CD8-positive, alpha-beta memory T cell (primary cell): Measurements from ENCODE around the gene CALCB. TPM values are rescaled to one million over a fixed set of nuclear protein-coding genes. Genes with fewer than 3 reads are reported as not detected.
"Not testable (repeated sequence)": the region's sequence is repeated elsewhere in the genome, so short reads cannot be mapped to it uniquely, and the experiment has no call there.

Source experiments
- CTCF ChIA-PET: fragments of 350-600 bp; sonication (Branson Sonifier 250); formaldehyde crosslinking; loops from one replicate; lab custom pipeline; 2021; ENCODE audit warnings: antibody characterized with exemption; lab: Charles Lee
- POLR2A ChIA-PET: fragments of 350-600 bp; sonication (Branson Sonifier 250); formaldehyde crosslinking; loops from one replicate; lab custom pipeline; 2021; ENCODE audit warnings: antibody characterized with exemption; lab: Charles Lee
- DNase-seq, 5 donors: peaks; one replicate each; pipeline versions ENCODE4 v3.0.0 to v3.0.0-alpha.2; 2020 to 2022; ENCODE audit warnings: mixed read lengths in 1 of 5
- H3K27ac ChIP-seq: one replicate; pipeline ENCODE4 v1.7.0; 2013; ENCODE audit warnings: low read depth, mild to moderate bottlenecking, low read length, moderate library complexity
- H3K27me3 ChIP-seq: 2 replicates; pipeline ENCODE4 v1.7.0; 2013; ENCODE audit warnings: low read length, mild to moderate bottlenecking; ENCODE audit not compliant: insufficient read depth, poor library complexity, severe bottlenecking
- H3K36me3 ChIP-seq: 2 replicates; pipeline ENCODE4 v1.7.0; 2013; ENCODE audit warnings: mild to moderate bottlenecking, low read length, moderate library complexity; ENCODE audit not compliant: insufficient read depth
- H3K4me1 ChIP-seq: 2 replicates; pipeline ENCODE4 v1.7.0; 2013; ENCODE audit warnings: mild to moderate bottlenecking, low read length, moderate library complexity; ENCODE audit not compliant: insufficient read depth
- H3K4me3 ChIP-seq: 2 replicates; pipeline ENCODE4 v1.7.0; 2013; ENCODE audit warnings: mild to moderate bottlenecking, low read length
- H3K9me3 ChIP-seq: 2 replicates; pipeline ENCODE4 v1.7.0; 2013; ENCODE audit warnings: mild to moderate bottlenecking, low read length
- H3K27ac Mint-ChIP-seq, 8 donors: one replicate each; pipeline ENCODE4 v1.8.0; 2020 to 2021; ENCODE audit warnings: mixed read lengths in 8 of 8, mild to moderate bottlenecking in 6 of 8, inconsistent platforms in 3 of 8, moderate library complexity in 3 of 8
- H3K27me3 Mint-ChIP-seq, 2 donors: one replicate each; pipeline ENCODE4 v1.8.0; 2020 to 2021; ENCODE audit warnings: mixed read lengths in 2 of 2, mild to moderate bottlenecking in 1 of 2, moderate library complexity in 1 of 2
- H3K36me3 Mint-ChIP-seq, 3 donors: one replicate each; pipeline ENCODE4 v1.8.0; 2020 to 2021; ENCODE audit warnings: mixed read lengths in 3 of 3, inconsistent platforms in 1 of 3, mild to moderate bottlenecking in 1 of 3
- H3K4me1 Mint-ChIP-seq, 3 donors: one replicate each; pipeline ENCODE4 v1.8.0; 2020 to 2021; ENCODE audit warnings: mixed read lengths in 3 of 3, inconsistent platforms in 1 of 3, mild to moderate bottlenecking in 1 of 3
- H3K4me3 Mint-ChIP-seq, 7 donors: one replicate each; pipeline ENCODE4 v1.8.0; 2020 to 2021; ENCODE audit warnings: mixed read lengths in 7 of 7, mild to moderate bottlenecking in 6 of 7, moderate library complexity in 4 of 7, inconsistent platforms in 2 of 7
- H3K9me3 Mint-ChIP-seq, 5 donors: one replicate each; pipeline ENCODE4 v1.8.0; 2020 to 2022; ENCODE audit warnings: mixed read lengths in 5 of 5, mild to moderate bottlenecking in 3 of 5, moderate library complexity in 2 of 5, inconsistent platforms in 1 of 5
- polyA plus RNA-seq: library from polyadenylated mRNA; unstranded; fragments of 300-500 nt; fragmentation: Illumina TruSeq; gene quantifications from one replicate; pipeline ENCODE4 v1.2.3, GENCODE V29; 2021
- total RNA-seq, 2 experiments: library from RNA; stranded (reverse); gene quantifications; one replicate each; pipeline ENCODE4 v1.2.3, GENCODE V29; 2021

CALCB gene
- total and polyA plus RNA-seq, 3 experiments from 2014 or later = 0.26 to 0.47 (median 0.35) TPM

DNA sequence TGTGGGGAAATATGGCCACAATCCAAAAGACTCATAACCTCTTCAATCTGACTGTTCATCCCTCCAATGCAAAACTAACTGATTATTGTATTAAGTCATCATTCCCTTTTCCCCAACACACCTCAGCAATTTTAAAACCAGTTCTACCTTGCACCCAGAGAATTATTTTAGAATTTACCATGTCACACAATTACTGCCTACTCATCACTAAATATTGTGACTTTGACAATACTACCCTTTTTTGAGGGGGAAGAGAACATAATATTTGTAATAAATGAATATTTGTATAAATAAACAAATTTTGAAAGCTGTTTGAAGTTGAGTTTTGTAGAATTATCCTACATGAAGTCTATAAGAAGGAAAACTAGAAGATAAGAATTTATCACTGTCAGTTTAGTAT is 28.2 kb upstream of the CALCB start:
- H3K27me3 Mint-ChIP-seq = peaks cover 2 to 20% of the 10 kb centered on the region in 2 donors
- H3K4me3 Mint-ChIP-seq = no peak overlapping the region
- H3K4me1 Mint-ChIP-seq = no peaks in the 10 kb centered on the region
- no peaks in the 10 kb centered on the region for H3K9me3 ChIP-seq
- no peak overlapping the region for H3K27ac Mint-ChIP-seq
- CTCF ChIA-PET = no interaction called here
- H3K27me3 ChIP-seq = no peaks in the 10 kb centered on the region
- H3K36me3 Mint-ChIP-seq = peaks cover 0 to 1% (median 0%) of the 10 kb centered on the region in 3 donors
- no peaks in the 10 kb centered on the region for H3K36me3 ChIP-seq
- POLR2A ChIA-PET = no interaction called here
- no peaks in the 10 kb centered on the region for H3K9me3 Mint-ChIP-seq
- H3K4me3 ChIP-seq = no peak overlapping the region
- no peak for DNase-seq
- no peak overlapping the region for H3K27ac ChIP-seq
- H3K4me1 ChIP-seq = no peaks in the 10 kb centered on the region

- Mint-ChIP-seq H3K4me1 (no peaks in the 10 kb centered on the region), H3K36me3 (peaks cover 0 to 1% (median 0%) of the 10 kb centered on the region in 3 donors), H3K4me3 (no peak overlapping the region), H3K27me3 (peaks cover 2 to 21% of the 10 kb centered on the region in 2 donors), H3K9me3 (no peaks in the 10 kb centered on the region), H3K27ac (no peak overlapping the region)
- H3K9me3 ChIP-seq = no peaks in the 10 kb centered on the region
- no peak for DNase-seq
- no peak overlapping the region for H3K4me3 ChIP-seq
- no peaks in the 10 kb centered on the region for H3K27me3 ChIP-seq
- no peaks in the 10 kb centered on the region for H3K36me3 ChIP-seq
- H3K4me1 ChIP-seq = no peaks in the 10 kb centered on the region
- ChIA-PET POLR2A (no interaction called here), CTCF (no interaction called here)
- no peak overlapping the region for H3K27ac ChIP-seq
Measured at GRCh38 chr11:15045891-15046290, 27.5 kb upstream of the CALCB start.

DNA sequence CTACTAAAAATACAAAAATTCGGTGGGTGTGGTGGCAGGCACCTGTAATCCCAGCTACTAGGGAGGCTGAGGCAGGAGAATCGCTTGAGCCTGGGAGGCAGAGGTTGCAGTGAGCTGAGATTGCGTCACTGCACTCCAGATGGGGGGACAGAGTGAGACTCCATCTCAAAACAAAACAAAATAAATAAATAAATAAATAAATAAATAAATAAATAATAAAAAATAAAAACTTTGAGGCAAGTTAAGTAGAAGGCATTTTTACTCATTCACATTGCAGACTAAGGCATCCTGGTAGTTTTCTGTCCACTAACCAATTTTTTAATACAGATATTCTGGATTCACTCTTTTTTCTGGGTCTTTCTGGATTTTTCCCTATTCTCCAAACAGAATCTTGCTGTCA is 26.7 kb upstream of the CALCB start:
- H3K9me3 Mint-ChIP-seq, H3K27ac Mint-ChIP-seq, H3K36me3 Mint-ChIP-seq, DNase-seq, H3K4me1 Mint-ChIP-seq, H3K9me3 ChIP-seq, H3K36me3 ChIP-seq, H3K27me3 ChIP-seq, H3K4me3 Mint-ChIP-seq, H3K27ac ChIP-seq, CTCF ChIA-PET, H3K4me1 ChIP-seq, H3K4me3 ChIP-seq, POLR2A ChIA-PET: not testable (repeated sequence)
- H3K27me3 Mint-ChIP-seq = peaks cover 2 to 21% of the 10 kb centered on the region in 2 donors

DNA sequence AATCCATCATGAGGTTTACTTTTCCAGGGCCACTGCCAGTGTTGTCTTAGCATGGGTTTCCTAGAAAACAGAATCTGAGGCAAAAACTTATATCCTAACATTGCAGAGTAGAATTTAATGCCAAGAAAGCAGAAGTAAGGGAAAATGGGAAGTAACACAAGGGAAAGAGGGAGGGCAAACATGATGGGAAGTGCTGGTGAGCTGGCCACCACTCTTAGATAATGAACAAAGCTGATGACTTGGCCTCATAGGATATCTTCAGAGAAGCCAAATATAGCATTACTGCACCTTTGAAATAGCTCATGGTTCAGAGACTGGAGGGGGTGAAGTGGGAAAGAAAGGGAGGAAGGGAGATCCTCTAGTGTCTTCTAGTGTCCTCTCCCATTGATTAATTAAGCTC is 24.8 kb upstream of the CALCB start:
- Histone ChIP-seq H3K9me3 (no peaks in the 10 kb centered on the region), H3K4me3 (no peak overlapping the region), H3K27ac (no peak overlapping the region), H3K4me1 (no peaks in the 10 kb centered on the region), H3K27me3 (no peaks in the 10 kb centered on the region), H3K36me3 (no peaks in the 10 kb centered on the region)
- H3K36me3 Mint-ChIP-seq = no peaks in the 10 kb centered on the region
- CTCF ChIA-PET = interaction anchor here (1.1 to 1.2 kb wide), 2 partner anchors 27 to 140 kb away, joined by 3 read pairs; no protein-coding TSS in a partner anchor
- no peak for DNase-seq
- H3K27ac Mint-ChIP-seq = no peak overlapping the region
- H3K4me3 Mint-ChIP-seq = no peak overlapping the region
- no peaks in the 10 kb centered on the region for H3K9me3 Mint-ChIP-seq
- H3K4me1 Mint-ChIP-seq = no peaks in the 10 kb centered on the region
- peaks cover 0 to 21% of the 10 kb centered on the region in 2 donors for H3K27me3 Mint-ChIP-seq
- POLR2A ChIA-PET = no interaction called here

- Mint-ChIP-seq H3K4me1 (no peaks in the 10 kb centered on the region), H3K4me3 (no peak overlapping the region), H3K27me3 (peaks cover 8 to 23% of the 10 kb centered on the region in 2 donors), H3K27ac (peak overlapping the region in 1 of 8 donors; percentile 7), H3K36me3 (no peaks in the 10 kb centered on the region), H3K9me3 (no peaks in the 10 kb centered on the region)
- CTCF ChIA-PET = no interaction called here
- no peak overlapping the region for H3K27ac ChIP-seq
- H3K36me3 ChIP-seq = no peaks in the 10 kb centered on the region
- no peak overlapping the region for H3K4me3 ChIP-seq
- POLR2A ChIA-PET = no interaction called here
- H3K27me3 ChIP-seq = no peaks in the 10 kb centered on the region
- H3K9me3 ChIP-seq = no peaks in the 10 kb centered on the region
- no peak for DNase-seq
- no peaks in the 10 kb centered on the region for H3K4me1 ChIP-seq
Measured at GRCh38 chr11:15053191-15053685, 20.2 kb upstream of the CALCB start.

- DNase-seq = no peak
- H3K27ac Mint-ChIP-seq = no peak overlapping the region
- H3K27me3 ChIP-seq = no peaks in the 10 kb centered on the region
Measured at GRCh38 chr11:15055620-15056356, 17.6 kb upstream of the CALCB start.

DNA sequence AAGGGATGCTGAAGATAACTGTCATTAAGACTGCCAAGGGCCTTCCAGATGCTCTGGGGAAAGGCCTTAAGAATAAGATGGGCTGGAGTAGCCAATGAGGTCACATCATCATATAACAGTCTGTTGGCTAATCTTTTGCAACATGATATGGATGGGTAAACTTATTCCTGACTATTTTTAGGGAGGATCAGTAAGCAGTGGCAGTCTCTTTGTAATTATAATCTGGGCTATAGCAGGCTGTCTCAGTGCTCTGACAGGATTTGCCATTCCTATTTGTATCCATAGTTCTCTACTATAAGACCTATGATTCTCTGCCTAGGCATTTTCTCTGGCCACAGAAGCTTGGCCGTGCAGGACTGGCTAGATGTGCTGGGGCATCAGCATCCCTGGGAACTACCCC is 16.1 kb upstream of the CALCB start:
- H3K4me3 Mint-ChIP-seq = no peak overlapping the region
- no peaks in the 10 kb centered on the region for H3K36me3 Mint-ChIP-seq
- POLR2A ChIA-PET = no interaction called here
- Histone ChIP-seq H3K9me3 (no peaks in the 10 kb centered on the region), H3K4me1 (no peaks in the 10 kb centered on the region), H3K4me3 (no peak overlapping the region), H3K27me3 (no peaks in the 10 kb centered on the region), H3K36me3 (no peaks in the 10 kb centered on the region), H3K27ac (no peak overlapping the region)
- CTCF ChIA-PET = no interaction called here
- H3K4me1 Mint-ChIP-seq = no peaks in the 10 kb centered on the region
- DNase-seq = no peak
- no peaks in the 10 kb centered on the region for H3K9me3 Mint-ChIP-seq
- peaks cover 8 to 34% of the 10 kb centered on the region in 2 donors for H3K27me3 Mint-ChIP-seq
- H3K27ac Mint-ChIP-seq = no peak overlapping the region

More at GRCh38 chr11:15055620-15056356, 17.6 kb upstream of the CALCB start:
- H3K27ac ChIP-seq = no peak overlapping the region
- CTCF ChIA-PET = no interaction called here
- peaks cover 8 to 34% of the 10 kb centered on the region in 2 donors for H3K27me3 Mint-ChIP-seq
- no peaks in the 10 kb centered on the region for H3K9me3 Mint-ChIP-seq
- no peaks in the 10 kb centered on the region for H3K4me1 Mint-ChIP-seq
- POLR2A ChIA-PET = no interaction called here
- H3K4me3 ChIP-seq = no peak overlapping the region
- H3K9me3 ChIP-seq = no peaks in the 10 kb centered on the region
- no peak overlapping the region for H3K4me3 Mint-ChIP-seq
- H3K36me3 Mint-ChIP-seq = no peaks in the 10 kb centered on the region
- H3K36me3 ChIP-seq = no peaks in the 10 kb centered on the region
- H3K4me1 ChIP-seq = no peaks in the 10 kb centered on the region

DNA sequence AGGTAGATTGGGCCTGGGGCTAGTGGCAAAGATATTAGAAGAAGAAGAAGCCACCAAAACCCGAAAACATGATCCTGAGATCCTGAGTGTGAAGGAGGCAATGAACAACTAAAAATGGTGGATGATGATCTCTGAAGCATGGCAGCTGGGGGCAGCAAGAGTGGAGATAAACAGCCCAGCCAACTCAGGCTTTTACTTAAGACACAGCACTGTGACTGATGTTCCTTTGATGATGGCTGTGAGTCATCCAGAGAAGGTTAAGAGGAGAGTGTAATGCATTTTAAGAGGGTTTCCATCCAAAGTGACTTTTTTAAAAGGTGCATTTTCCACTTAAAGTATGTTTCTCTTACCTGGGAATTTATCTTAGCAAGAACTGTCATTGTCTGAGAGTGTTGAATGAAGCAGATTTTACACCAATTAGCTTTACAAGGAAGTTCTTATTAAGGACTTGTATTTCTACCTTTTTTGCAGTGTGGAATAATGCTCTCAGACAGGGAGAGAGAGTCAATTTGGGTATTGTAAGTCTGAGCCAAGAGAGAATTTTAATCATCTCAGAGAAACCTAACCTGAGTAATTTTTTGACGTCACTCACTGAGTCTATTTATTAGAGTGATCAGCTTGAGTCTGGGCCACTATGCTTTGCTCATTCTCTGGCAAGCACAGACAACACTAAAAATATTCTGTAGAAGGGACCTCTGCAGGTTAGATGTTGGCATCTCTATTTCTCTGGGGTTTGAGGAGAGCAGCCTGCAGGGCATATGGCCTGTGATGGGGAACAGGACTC is 14.1 kb upstream of the CALCB start:
- H3K27me3 Mint-ChIP-seq = peaks cover 8 to 43% of the 10 kb centered on the region in 2 donors
- H3K27ac Mint-ChIP-seq = no peak overlapping the region
- Histone ChIP-seq H3K9me3 (no peaks in the 10 kb centered on the region), H3K36me3 (no peaks in the 10 kb centered on the region), H3K4me1 (no peaks in the 10 kb centered on the region), H3K4me3 (no peak overlapping the region), H3K27ac (no peak overlapping the region), H3K27me3 (no peaks in the 10 kb centered on the region)
- no peaks in the 10 kb centered on the region for H3K36me3 Mint-ChIP-seq
- peaks cover 0 to 3% (median 0%) of the 10 kb centered on the region in 5 donors for H3K9me3 Mint-ChIP-seq
- POLR2A ChIA-PET = no interaction called here
- no peaks in the 10 kb centered on the region for H3K4me1 Mint-ChIP-seq
- CTCF ChIA-PET = interaction anchor here (1.0 kb wide), 1 partner anchor 16 kb away, joined by 3 read pairs; no protein-coding TSS in a partner anchor
- no peak overlapping the region for H3K4me3 Mint-ChIP-seq
- no peak for DNase-seq
